Measurements from ENCODE around the gene ARL6.

The ARL6 gene

DNA sequence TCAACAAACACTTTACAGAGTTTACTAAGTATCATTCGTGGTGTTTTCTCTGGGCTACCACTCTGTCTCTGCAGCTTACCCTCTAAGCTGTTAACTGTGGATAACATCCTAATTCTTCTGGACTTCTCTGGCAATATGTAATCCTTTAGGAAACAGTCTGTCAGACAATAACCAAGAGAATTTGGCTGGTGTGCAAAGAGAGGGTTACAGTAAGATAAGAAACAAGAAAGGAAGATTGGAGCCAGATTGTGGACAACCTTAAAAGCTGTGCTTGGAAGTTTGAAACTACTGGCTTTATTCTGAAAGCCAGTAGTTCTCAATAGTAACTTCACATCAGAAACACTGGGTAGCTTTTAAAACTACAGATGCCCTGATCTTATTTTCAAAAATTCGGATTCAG, 778 bp downstream of the ARL6 start:
- Histone ChIP-seq H3K79me2 (ENCODE audit: insufficient read depth, low read length) (no peaks in the 10 kb centered on the region), H3K9me3 (ENCODE audit: insufficient read depth, low read depth, low read length) (no peaks in the 10 kb centered on the region), H3K4me1 (ENCODE audit: insufficient read depth, low read length, poor library complexity, severe bottlenecking) (peaks cover 35% of the 10 kb centered on the region), H3K36me3 (ENCODE audit: insufficient read depth, low read length) (no peaks in the 10 kb centered on the region), H3K9ac (ENCODE audit: low read depth, low read length, poor library complexity, severe bottlenecking) (peak overlapping the region; percentile 69), H3K4me2 (ENCODE audit: low read depth, low read length, poor library complexity, severe bottlenecking) (peak overlapping the region; percentile 77), H3K27me3 (ENCODE audit: insufficient read depth, low read length, poor library complexity, severe bottlenecking) (peaks cover 6% of the 10 kb centered on the region), H4K20me1 (ENCODE audit: insufficient read depth, low read length, poor library complexity, severe bottlenecking) (no peaks in the 10 kb centered on the region), H3K4me3 (ENCODE audit: low read length, poor library complexity, severe bottlenecking) (peak overlapping the region; percentile 91), H2AFZ (ENCODE audit: low read length) (peak overlapping the region; percentile 50; the same call in 1 of the 2 replicates), H3K9me2 (replicated peaks; ENCODE audit: low read depth, low read length) (no peaks in the 10 kb centered on the region), H3F3A (ENCODE audit: low read depth) (no peaks in the 10 kb centered on the region)
- TF ChIP-seq EZH2phosphoT487 (IDR thresholded peaks at IDR 0.05; ENCODE audit: borderline replicate concordance) (no peak), CTCF (conservative IDR thresholded peaks at IDR 0.05; ENCODE audit: low read length) (no peak)

GRCh38 chr3:97772926-97773325, 8.4 kb downstream of the ARL6 start:
- Histone ChIP-seq H3K9me2 (replicated peaks; ENCODE audit: low read depth, low read length) (no peaks in the 10 kb centered on the region), H3K4me2 (ENCODE audit: low read depth, low read length, poor library complexity, severe bottlenecking) (no peak overlapping the region), H2AFZ (ENCODE audit: low read length) (no peak overlapping the region), H3K4me1 (ENCODE audit: insufficient read depth, low read length, poor library complexity, severe bottlenecking) (no peaks in the 10 kb centered on the region), H3K36me3 (ENCODE audit: insufficient read depth, low read length) (no peaks in the 10 kb centered on the region), H3K9me3 (ENCODE audit: insufficient read depth, low read depth, low read length) (0 out of 2 replicates have a peak, but pooled peaks cover 6% of the 10 kb centered on the region), H4K20me1 (ENCODE audit: insufficient read depth, low read length, poor library complexity, severe bottlenecking) (no peaks in the 10 kb centered on the region), H3K4me3 (ENCODE audit: low read length, poor library complexity, severe bottlenecking) (no peak overlapping the region), H3K79me2 (ENCODE audit: insufficient read depth, low read length) (no peaks in the 10 kb centered on the region), H3K9ac (ENCODE audit: low read depth, low read length, poor library complexity, severe bottlenecking) (no peak overlapping the region), H3K27me3 (ENCODE audit: insufficient read depth, low read length, poor library complexity, severe bottlenecking) (no peaks in the 10 kb centered on the region), H3F3A (ENCODE audit: low read depth) (no peaks in the 10 kb centered on the region)
- TF ChIP-seq EZH2phosphoT487 (IDR thresholded peaks at IDR 0.05; ENCODE audit: borderline replicate concordance) (no peak), CTCF (conservative IDR thresholded peaks at IDR 0.05; ENCODE audit: low read length) (no peak)

GRCh38 chr3:97778152-97778551, 13.6 kb downstream of the ARL6 start:
- no peak overlapping the region for H3K9ac ChIP-seq (ENCODE audit: low read depth, low read length, poor library complexity, severe bottlenecking)
- H3K27me3 ChIP-seq (ENCODE audit: insufficient read depth, low read length, poor library complexity, severe bottlenecking) = no peaks in the 10 kb centered on the region
- no peaks in the 10 kb centered on the region for H3K36me3 ChIP-seq (ENCODE audit: insufficient read depth, low read length)
- no peak overlapping the region for H3K4me2 ChIP-seq (ENCODE audit: low read depth, low read length, poor library complexity, severe bottlenecking)
- H3K79me2 ChIP-seq (ENCODE audit: insufficient read depth, low read length) = no peaks in the 10 kb centered on the region
- H2AFZ ChIP-seq (ENCODE audit: low read length) = no peak overlapping the region
- H3F3A ChIP-seq (ENCODE audit: low read depth) = no peaks in the 10 kb centered on the region
- no peaks in the 10 kb centered on the region for H3K4me1 ChIP-seq (ENCODE audit: insufficient read depth, low read length, poor library complexity, severe bottlenecking)
- H4K20me1 ChIP-seq (ENCODE audit: insufficient read depth, low read length, poor library complexity, severe bottlenecking) = no peaks in the 10 kb centered on the region
- no peaks in the 10 kb centered on the region for H3K9me3 ChIP-seq (ENCODE audit: insufficient read depth, low read depth, low read length)
- no peak overlapping the region for H3K4me3 ChIP-seq (ENCODE audit: low read length, poor library complexity, severe bottlenecking)
- TF ChIP-seq EZH2phosphoT487 (IDR thresholded peaks at IDR 0.05; ENCODE audit: borderline replicate concordance) = no peak
- no peak for TF ChIP-seq CTCF (conservative IDR thresholded peaks at IDR 0.05; ENCODE audit: low read length)
- no peaks in the 10 kb centered on the region for H3K9me2 ChIP-seq (replicated peaks; ENCODE audit: low read depth, low read length)

All from Loucy (cell line).